Left ventricle myocardium superior (tissue), 1 donor: ENCODE measurements around the gene XKR7. TPM values are rescaled to one million over a fixed set of nuclear protein-coding genes. Genes with fewer than 3 reads are reported as not detected.

Source experiments
- total RNA-seq: library from RNA; stranded (reverse); fragmentation: NEBNext Ultra II Directional; extraction: Animal tissue kit (Norgen Biotek cat#: 25700); gene quantifications from one replicate; pipeline ENCODE4 v1.2.1, GENCODE V29; 2021
- donor health status: DM: no; HTN: yes; CAD: no; lungs with severe emphysema.

The XKR7 gene
- total RNA-seq, 1 donor from 2014 or later = not detected

Other genes starting within 250 kb of the XKR7 start
- 54.8 TPM for gene BCL2L1, start 245.3 kb upstream of the XKR7 start, total RNA-seq
- gene TPX2, start 228.9 kb upstream of the XKR7 start, total RNA-seq = 0.72 TPM
- 0.10 TPM for gene MYLK2, start 148.8 kb upstream of the XKR7 start, total RNA-seq
- gene FOXS1, start 122.5 kb upstream of the XKR7 start, total RNA-seq = 1.3 TPM
- 4.0 TPM for gene DUSP15, start 97.6 kb upstream of the XKR7 start, total RNA-seq
- gene TTLL9, start 97.5 kb upstream of the XKR7 start, total RNA-seq = not detected
- gene PDRG1, start 16.1 kb upstream of the XKR7 start, total RNA-seq = 9.7 TPM
- gene CCM2L, start 42.3 kb downstream of the XKR7 start, total RNA-seq = 9.2 TPM
- 4.4 TPM for gene HCK, start 84.1 kb downstream of the XKR7 start, total RNA-seq
- 25.6 TPM for gene TM9SF4, start 141.6 kb downstream of the XKR7 start, total RNA-seq
- gene PLAGL2, start 239.6 kb downstream of the XKR7 start, total RNA-seq = 6.7 TPM
- gene POFUT1, start 239.7 kb downstream of the XKR7 start, total RNA-seq = 24.1 TPM